WTC11 (cell line): Measurements from ENCODE around the gene LASP1.

Experiments used
- ARID4B ChIP-seq: sonication (generic); formaldehyde crosslinking; IDR thresholded peaks from 2 replicates; pipeline ENCODE4 v1.8.0; 2023; ENCODE audit warnings: missing genetic modification reagents, mild to moderate bottlenecking, borderline replicate concordance
- ATF2 ChIP-seq: sonication (generic); formaldehyde crosslinking; IDR thresholded peaks from 2 replicates; pipeline ENCODE4 v1.8.1; 2022; ENCODE audit warnings: low read depth, missing genetic modification reagents, borderline replicate concordance
- ATF3 ChIP-seq: sonication (generic); formaldehyde crosslinking; conservative IDR thresholded peaks from 2 replicates; pipeline ENCODE4 v1.8.1; 2022; ENCODE audit warnings: mild to moderate bottlenecking, missing genetic modification reagents
- CTCF ChIP-seq: fragments of 200-600 bp; IDR thresholded peaks from 2 replicates; pipeline ENCODE4 v1.8.0; 2022; ENCODE audit warnings: antibody characterized with exemption
- ELF4 ChIP-seq: sonication (generic); formaldehyde crosslinking; IDR thresholded peaks from 2 replicates; pipeline ENCODE4 v1.8.1; 2022; ENCODE audit warnings: low read depth, mild to moderate bottlenecking, moderate library complexity, missing genetic modification reagents
- GABPB1 ChIP-seq: sonication (generic); formaldehyde crosslinking; IDR thresholded peaks from 2 replicates; pipeline ENCODE4 v1.8.1; 2023; ENCODE audit warnings: mild to moderate bottlenecking, missing genetic modification reagents
- NR2C2 ChIP-seq: sonication (generic); formaldehyde crosslinking; IDR thresholded peaks from 2 replicates; pipeline ENCODE4 v1.8.0; 2022; ENCODE audit warnings: mild to moderate bottlenecking, missing genetic modification reagents
- TP53 ChIP-seq: sonication (generic); formaldehyde crosslinking; IDR thresholded peaks from 2 replicates; pipeline ENCODE4 v1.8.1; 2023; ENCODE audit warnings: mild to moderate bottlenecking, missing genetic modification reagents
- ZNF232 ChIP-seq: sonication (generic); formaldehyde crosslinking; IDR thresholded peaks from 2 replicates; pipeline ENCODE4 v1.8.0; 2022; ENCODE audit warnings: mild to moderate bottlenecking, missing genetic modification reagents

GRCh38 chr17:38911081-38911730 lies 41.3 kb downstream of the LASP1 start:
- TF ChIP-seq CTCF: no peak
- TF ChIP-seq ARID4B (CRISPR knock-in tag): no peak
- no peak for TF ChIP-seq ELF4 (CRISPR knock-in tag)
- no peak for TF ChIP-seq ATF2 (CRISPR knock-in tag)
- no peak for TF ChIP-seq ATF3 (CRISPR knock-in tag)
- TF ChIP-seq ZNF232 (CRISPR knock-in tag): no peak
- TF ChIP-seq TP53 (CRISPR knock-in tag): no peak
- no peak for TF ChIP-seq NR2C2 (CRISPR knock-in tag)
- no peak for TF ChIP-seq GABPB1 (CRISPR knock-in tag)
